GM10248 (cell line): ENCODE measurements around the gene MACROH2A2.
"Not testable (repeated sequence)": the region's sequence is repeated elsewhere in the genome, so short reads cannot be mapped to it uniquely, and the experiment has no call there.

ENCODE experiments used
- CTCF ChIA-PET: fragments of 300-600 bp; sonication (Branson Sonifier 250); formaldehyde crosslinking; extraction: SDS; loops from one replicate; lab custom pipeline; 2021; ENCODE audit warnings: antibody characterized with exemption; lab: Yijun Ruan, JAX
- POLR2A ChIA-PET: fragments of 350-650 bp; sonication (Branson Sonifier 250); formaldehyde crosslinking; extraction: SDS; loops from one replicate; lab custom pipeline; 2020; ENCODE audit warnings: antibody characterized with exemption; lab: Yijun Ruan, JAX
- DNase-seq: peaks from one replicate; pipeline ENCODE4 v3.0.0; 2012; ENCODE audit errors: extremely low spot score
- CTCF ChIP-seq: IDR thresholded peaks from 2 replicates; pipeline ENCODE4 v1.5.1; 2012; ENCODE audit warnings: mild to moderate bottlenecking, low read depth; ENCODE audit errors: extremely low read depth, missing control alignments, control extremely low read depth

Gene MACROH2A2

GRCh38 chr10:70096016-70096704, 43.5 kb downstream of the MACROH2A2 start:
- ChIA-PET POLR2A (no interaction called here), CTCF (interaction anchor here (0.8 to 6.8 kb wide), 8 partner anchors 9 to 182 kb away, joined by 3 to 48 read pairs (median 6); no protein-coding TSS in a partner anchor)
- TF ChIP-seq CTCF: no peak
- no peak for DNase-seq

DNA sequence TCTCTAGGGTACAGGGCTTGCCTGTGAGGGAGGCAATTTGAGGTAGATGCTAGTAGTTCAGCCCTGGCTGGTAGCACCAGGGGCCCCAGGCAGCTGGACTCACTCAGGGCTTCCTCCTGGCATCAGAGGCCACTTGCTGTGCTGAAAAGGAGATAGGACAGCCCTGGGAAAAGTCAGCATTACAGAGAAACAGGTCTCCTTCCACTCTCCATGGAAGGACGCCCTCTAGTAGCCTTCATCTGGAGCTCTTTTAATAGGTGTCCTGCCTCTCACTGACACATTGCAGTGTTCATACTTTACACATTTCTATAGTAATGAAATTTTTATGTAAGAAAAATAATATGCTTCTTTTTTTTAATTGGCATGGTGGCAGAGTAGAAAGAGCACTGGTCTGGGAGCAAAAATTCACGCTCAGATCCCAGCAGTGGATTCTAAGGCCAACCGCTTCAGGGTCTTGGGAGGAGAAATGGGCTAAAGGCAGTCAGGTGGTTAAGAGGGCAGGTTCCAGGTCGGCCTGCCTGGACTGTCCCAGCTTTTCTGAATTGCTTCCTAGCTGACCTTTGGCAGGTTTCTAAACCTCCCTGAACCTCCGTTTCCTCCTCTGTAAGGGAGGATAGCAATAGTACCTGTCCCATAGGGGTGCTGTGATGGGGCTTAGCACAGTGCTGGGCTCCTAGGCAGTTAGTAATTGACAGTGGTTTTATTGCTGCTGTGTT, 44.2 kb downstream of the MACROH2A2 start:
- ChIA-PET POLR2A (no interaction called here), CTCF (interaction anchor here (0.8 to 6.8 kb wide), 7 partner anchors 9 to 183 kb away, joined by 3 to 48 read pairs (median 8); no protein-coding TSS in a partner anchor)
- no peak for DNase-seq
- no peak for TF ChIP-seq CTCF

DNA sequence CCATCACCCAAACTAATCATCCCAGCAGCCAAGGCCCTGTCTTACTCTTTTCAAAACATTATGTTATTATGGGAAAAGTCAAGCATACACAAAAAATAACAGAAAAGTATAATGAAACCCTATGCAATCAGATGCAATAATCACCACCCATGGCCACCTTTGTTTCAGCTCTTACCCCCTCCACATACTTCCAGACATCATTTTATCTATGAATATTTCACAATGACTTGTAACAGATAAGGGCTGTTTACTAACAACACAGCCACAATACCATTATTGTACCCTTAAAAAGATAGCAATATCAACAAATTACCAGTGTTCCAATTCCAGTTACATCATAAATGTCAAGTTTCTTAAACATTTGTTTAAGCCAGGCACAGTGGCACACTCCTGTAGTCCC, 44.8 kb downstream of the MACROH2A2 start:
- CTCF ChIA-PET: interaction anchor here (6.8 kb wide), 1 partner anchor 18 kb away, joined by 48 read pairs; no protein-coding TSS in a partner anchor
- no peak for DNase-seq
- POLR2A ChIA-PET: no interaction called here
- no peak for TF ChIP-seq CTCF

- no peak for TF ChIP-seq CTCF
- ChIA-PET CTCF (interaction anchor here (2.0 to 6.8 kb wide), 2 partner anchors 12 to 17 kb away, joined by 9 to 48 read pairs; no protein-coding TSS in a partner anchor), POLR2A (no interaction called here)
- no peak for DNase-seq
Measured at GRCh38 chr10:70098271-70098670, 45.6 kb downstream of the MACROH2A2 start.

DNA sequence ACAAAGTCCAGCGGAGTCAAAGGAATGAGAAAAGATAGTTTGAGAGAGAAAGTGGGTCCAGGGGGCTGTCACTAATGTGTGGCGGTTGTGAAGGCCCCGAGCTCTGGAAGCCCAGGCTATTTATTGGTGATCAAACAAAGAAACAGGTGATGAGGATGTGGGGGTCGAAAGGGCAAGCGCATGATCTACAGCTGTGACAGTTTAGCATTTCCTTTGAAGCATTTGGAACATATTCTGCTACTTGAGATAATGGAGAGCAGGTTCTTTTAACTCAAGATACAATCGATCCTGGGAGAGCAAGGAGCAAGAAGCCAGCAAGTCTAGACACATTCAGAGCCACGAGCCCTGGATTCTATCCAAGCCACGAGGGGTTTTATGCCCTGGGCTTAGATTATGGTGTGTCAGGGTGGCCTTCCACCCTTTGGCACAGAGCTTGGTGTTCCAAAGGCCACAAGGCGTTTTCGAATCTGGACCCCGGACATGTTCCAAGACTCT, 48.5 kb downstream of the MACROH2A2 start:
- CTCF ChIA-PET: interaction anchor here (2.0 to 2.4 kb wide), 2 partner anchors 9 to 15 kb away, joined by 4 to 10 read pairs; no protein-coding TSS in a partner anchor
- DNase-seq, POLR2A ChIA-PET: not testable (repeated sequence)

DNA sequence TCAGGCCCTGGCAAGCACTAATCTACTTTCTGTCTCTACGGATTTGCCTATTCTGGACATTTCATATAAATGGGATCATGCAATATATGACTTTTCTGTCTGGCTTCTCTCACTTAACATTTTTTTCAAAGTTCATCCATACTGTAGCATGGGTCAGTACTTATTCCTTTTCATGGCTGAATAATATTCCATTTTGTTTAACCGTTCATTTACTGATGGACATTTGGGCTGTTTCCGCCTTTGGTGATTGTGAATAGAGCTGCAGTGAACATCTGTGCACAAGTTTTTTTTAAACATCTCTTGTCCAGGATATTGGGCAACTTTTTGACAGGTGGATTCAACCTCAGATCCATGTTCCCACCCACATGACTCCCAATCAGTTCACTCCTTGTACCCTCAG, 49.0 kb downstream of the MACROH2A2 start:
- ChIA-PET POLR2A (no interaction called here), CTCF (interaction anchor here (2.0 to 3.8 kb wide), 2 partner anchors 9 to 14 kb away, joined by 4 to 26 read pairs; no protein-coding TSS in a partner anchor)
- no peak for TF ChIP-seq CTCF
- no peak for DNase-seq
